Inferior parietal cortex (tissue), 1 donor: ENCODE data around the gene CPZ.

Experiments used
- DNase-seq: peaks from one replicate; pipeline ENCODE4 v3.0.0-alpha.2; 2016; ENCODE audit errors: extremely low spot score

The CPZ gene

GRCh38 chr4:8580321-8581093, 12.1 kb upstream of the CPZ start, which contains the start of gene GPR78:
Gene GPR78 (plus strand): TSS chr4:8580392. CDS start chr4:8580983, 591 bp downstream.
- DNase-seq = no peak

DNA sequence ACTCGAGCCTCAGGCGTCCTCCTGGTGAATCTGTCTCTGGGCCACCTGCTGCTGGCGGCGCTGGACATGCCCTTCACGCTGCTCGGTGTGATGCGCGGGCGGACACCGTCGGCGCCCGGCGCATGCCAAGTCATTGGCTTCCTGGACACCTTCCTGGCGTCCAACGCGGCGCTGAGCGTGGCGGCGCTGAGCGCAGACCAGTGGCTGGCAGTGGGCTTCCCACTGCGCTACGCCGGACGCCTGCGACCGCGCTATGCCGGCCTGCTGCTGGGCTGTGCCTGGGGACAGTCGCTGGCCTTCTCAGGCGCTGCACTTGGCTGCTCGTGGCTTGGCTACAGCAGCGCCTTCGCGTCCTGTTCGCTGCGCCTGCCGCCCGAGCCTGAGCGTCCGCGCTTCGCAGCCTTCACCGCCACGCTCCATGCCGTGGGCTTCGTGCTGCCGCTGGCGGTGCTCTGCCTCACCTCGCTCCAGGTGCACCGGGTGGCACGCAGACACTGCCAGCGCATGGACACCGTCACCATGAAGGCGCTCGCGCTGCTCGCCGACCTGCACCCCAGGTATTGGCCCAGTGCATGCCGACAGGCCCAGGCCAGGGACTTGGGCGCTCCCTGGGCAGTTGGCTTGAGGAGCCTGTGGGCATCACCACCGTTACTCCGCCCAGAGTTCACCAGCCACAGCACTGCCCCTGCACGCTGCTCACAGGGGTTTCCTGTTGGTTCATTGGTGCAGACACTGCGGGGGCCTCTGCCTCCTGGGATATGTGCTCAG, 11.3 kb upstream of the CPZ start:
- DNase-seq = no peak

GRCh38 chr4:8582016-8582415, 10.5 kb upstream of the CPZ start:
- no peak for DNase-seq

DNA sequence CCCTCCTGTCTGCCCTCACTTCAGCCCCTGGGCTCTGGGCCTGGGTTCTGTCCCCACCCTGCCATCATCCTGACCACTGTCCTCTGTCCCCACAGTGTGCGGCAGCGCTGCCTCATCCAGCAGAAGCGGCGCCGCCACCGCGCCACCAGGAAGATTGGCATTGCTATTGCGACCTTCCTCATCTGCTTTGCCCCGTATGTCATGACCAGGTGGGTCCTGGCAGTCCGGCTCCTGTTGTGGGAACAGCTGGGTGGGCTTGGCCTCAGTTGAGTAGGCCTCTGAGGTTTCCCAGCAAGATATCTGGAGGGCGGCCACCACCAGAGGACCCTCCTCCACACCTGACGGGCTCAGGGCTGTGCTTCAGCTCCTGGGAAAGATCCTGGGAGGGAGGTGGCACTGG, 10.1 kb upstream of the CPZ start:
- DNase-seq = no peak

GRCh38 chr4:8582941-8583654, 9.5 kb upstream of the CPZ start:
- DNase-seq = no peak

GRCh38 chr4:8583655-8584025, 8.9 kb upstream of the CPZ start:
- DNase-seq = no peak

GRCh38 chr4:8585186-8585585, 7.4 kb upstream of the CPZ start:
- no peak for DNase-seq

- DNase-seq = no peak
Measured at GRCh38 chr4:8585721-8586212, 6.8 kb upstream of the CPZ start.

DNA sequence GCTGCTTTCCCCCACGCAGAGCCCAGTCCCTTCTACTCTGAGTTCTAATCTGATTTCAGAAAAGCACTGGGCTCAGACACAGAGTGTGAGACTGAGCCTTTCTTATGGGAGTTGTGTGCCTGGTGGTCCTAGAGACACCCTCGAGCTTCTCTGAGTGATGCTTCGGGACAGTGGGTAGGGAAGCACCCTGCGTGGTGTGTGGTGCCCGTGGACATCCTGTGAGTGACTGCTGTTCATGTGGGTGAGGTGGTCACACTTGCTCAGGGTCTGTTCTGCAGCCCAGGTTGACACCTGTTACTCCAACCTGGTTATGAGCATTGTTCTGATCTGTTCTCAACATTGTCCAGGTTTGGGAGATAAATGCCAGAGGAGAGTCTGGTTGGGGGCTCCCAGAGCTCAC, 6.3 kb upstream of the CPZ start:
- no peak for DNase-seq

- DNase-seq = no peak
Measured at GRCh38 chr4:8586671-8587468, 5.7 kb upstream of the CPZ start.

DNA sequence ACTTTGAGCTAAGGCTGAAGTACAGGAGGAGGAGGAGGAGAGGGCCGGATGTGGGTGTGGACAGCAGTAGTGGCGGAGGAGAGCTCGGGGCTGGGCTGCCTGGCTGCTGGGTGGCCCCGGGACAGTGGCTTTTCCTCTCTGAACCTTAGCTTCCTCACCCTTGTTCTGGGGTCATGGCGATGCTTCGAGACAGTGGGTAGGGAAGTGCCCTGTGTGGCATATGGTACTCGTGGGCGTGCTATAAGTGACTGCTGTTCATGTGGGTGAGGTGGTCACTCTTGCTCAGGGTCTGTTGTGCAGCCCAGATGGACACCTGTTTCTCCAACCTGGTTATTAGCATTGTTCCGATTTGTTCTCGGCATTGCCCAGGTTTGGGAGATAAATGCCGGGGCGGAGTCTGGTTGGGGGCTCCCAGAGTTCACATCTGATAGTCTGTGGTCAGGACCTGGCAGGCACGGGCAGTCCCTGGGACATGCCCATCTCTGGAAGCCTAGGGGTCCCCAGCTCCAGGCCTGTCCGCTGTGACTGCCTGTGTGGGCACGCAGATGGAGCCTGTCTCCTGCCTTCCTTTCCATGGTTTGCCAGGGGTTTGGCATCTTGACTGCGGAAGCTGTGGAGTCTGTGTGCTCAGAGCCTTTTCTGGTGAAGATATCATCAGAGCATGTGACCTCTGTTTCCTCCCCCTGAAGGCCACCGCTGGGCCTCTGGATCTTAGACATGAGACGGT, 4.9 kb upstream of the CPZ start:
- no peak for DNase-seq

- DNase-seq = no peak
Measured at GRCh38 chr4:8588196-8588470, 4.4 kb upstream of the CPZ start.

DNA sequence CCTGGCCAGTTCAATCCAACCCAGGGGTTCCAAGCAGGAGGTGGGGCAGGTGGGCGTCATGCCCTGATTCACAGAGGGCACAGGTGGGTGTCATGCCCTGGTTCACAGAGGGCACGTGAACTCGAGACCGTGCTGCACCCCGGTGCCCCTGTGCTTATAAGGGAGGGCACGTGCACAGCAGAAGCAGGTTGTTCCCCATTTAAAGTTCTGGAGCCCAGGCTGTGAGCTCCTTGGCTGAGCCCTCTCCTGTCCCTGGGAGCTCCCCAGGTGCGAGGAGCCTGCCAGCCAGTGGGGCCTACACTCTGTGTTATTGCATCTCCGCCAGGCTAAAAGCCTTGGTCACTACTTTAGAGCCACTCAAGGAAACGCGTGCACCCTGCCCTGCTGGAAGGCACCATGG, 3.2 kb upstream of the CPZ start:
- no peak for DNase-seq

- DNase-seq = peak; percentile 12
Measured at GRCh38 chr4:8589823-8590545, 2.6 kb upstream of the CPZ start.

GRCh38 chr4:8590546-8590880, 2.1 kb upstream of the CPZ start:
- no peak for DNase-seq

DNA sequence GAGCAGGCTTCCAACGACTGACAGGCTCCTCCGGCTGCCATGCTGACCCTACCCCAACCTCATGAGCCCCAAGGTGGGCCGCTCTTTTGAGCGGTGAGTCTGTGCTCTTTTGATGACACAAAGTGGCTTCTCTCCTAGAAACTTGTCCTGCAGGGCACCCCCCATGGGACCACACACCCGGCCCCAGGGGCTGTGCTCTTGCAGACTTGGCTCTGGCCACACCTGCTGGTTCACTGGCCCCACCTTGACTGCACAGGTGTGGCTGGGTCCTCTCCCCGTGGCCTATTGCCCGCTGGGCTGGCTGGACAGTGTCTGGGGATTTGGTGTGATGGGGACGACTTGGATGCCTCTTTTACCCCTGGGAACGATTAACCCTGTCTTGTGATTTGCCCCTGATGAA, 1.5 kb upstream of the CPZ start:
- no peak for DNase-seq

GRCh38 chr4:8591626-8592365, 769 bp upstream of the CPZ start:
- no peak for DNase-seq

DNA sequence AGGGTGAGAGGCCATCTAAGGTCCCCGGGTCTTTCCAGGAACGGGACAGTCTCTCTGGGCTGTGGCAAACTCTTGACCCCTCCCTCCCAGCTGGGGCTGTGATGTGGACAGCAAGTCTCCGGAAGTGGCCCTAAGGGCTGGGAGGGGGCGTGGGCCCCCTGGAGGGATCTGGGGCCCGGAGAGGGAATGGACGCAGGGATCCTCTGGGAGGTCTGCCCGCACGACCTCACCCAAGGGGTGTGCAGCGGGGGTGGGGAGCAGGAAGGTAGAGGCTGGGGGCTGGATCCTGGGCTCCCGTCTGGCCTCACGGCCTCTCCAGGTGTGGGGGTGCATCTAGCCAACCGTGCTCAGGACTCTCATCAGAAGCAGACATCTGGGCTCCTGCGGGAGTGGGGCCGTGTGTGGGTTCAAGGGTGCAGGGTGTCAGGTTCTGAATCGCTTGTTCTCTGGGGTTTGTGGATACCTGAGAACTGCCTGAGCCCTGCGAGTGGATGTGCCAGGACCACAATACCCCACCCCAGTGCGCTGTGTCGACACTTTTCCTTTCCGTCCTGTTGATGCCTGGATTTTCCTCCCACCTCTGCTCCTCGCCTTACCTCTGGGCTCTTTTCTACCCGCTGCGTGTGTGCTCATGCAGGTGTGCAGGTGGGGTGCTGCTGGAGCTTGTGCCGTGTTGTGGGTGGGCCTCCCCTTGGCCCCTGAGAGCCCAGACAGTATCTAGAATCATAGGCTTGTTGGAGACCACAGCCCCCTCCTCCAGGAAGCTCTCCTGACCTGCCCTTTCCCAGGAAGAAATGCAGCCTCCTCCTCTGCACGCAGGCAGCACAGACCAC, 915 bp downstream of the CPZ start:
- DNase-seq = no peak
